MM.1S (cell line): ENCODE results near the gene NUDT22.

Experiments used
- DNase-seq: peaks from one replicate; pipeline ENCODE4 v3.0.0-alpha.2; 2015
- H2AFZ ChIP-seq: fragments of 300-600 bp; sonication (generic); 2 replicates; pipeline ENCODE4 v1.6.0; 2016; ENCODE audit warnings: antibody characterized with exemption, low read length
- H3F3A ChIP-seq: fragments of 300-600 bp; sonication (generic); 2 replicates; pipeline ENCODE4 v1.6.1; 2016; ENCODE audit warnings: mild to moderate bottlenecking, antibody characterized with exemption, low read length, moderate library complexity, mixed read lengths; ENCODE audit not compliant: insufficient read depth
- H3K27ac ChIP-seq: fragments of 300-600 bp; sonication (generic); 2 replicates; pipeline ENCODE4 v1.5.1; 2016; ENCODE audit warnings: mild to moderate bottlenecking, low read length
- H3K27me3 ChIP-seq: fragments of 300-600 bp; sonication (generic); replicated peaks from 2 replicates; pipeline ENCODE4 v1.6.0; 2016; ENCODE audit warnings: low read length; ENCODE audit not compliant: insufficient read depth
- H3K36me3 ChIP-seq: fragments of 300-600 bp; sonication (generic); replicated peaks from 2 replicates; pipeline ENCODE4 v1.6.1; 2016; ENCODE audit warnings: mild to moderate bottlenecking, low read length, mixed read lengths; ENCODE audit not compliant: insufficient read depth
- H3K4me1 ChIP-seq: fragments of 300-600 bp; sonication (generic); 2 replicates; pipeline ENCODE4 v1.6.1; 2016; ENCODE audit warnings: low read length, mixed read lengths
- H3K4me2 ChIP-seq: fragments of 300-600 bp; sonication (generic); 2 replicates; pipeline ENCODE4 v1.6.0; 2016; ENCODE audit warnings: low read depth, low read length
- H3K4me3 ChIP-seq: fragments of 300-600 bp; sonication (generic); 2 replicates; pipeline ENCODE4 v1.5.1; 2016; ENCODE audit warnings: low read length, mixed read lengths
- H3K79me2 ChIP-seq: fragments of 300-600 bp; sonication (generic); 2 replicates; pipeline ENCODE4 v1.6.1; 2016; ENCODE audit warnings: mixed run types, low read length, mixed read lengths
- H3K9ac ChIP-seq: fragments of 300-600 bp; sonication (generic); 2 replicates; pipeline ENCODE4 v1.6.1; 2016; ENCODE audit warnings: low read length, mixed read lengths
- H3K9me2 ChIP-seq: fragments of 300-600 bp; sonication (generic); replicated peaks from 2 replicates; pipeline ENCODE4 v1.6.1; 2016; ENCODE audit warnings: mild to moderate bottlenecking, low read length, mixed read lengths; ENCODE audit not compliant: insufficient read depth
- H3K9me3 ChIP-seq: fragments of 300-600 bp; sonication (generic); replicated peaks from 2 replicates; pipeline ENCODE4 v1.6.1; 2016; ENCODE audit warnings: mild to moderate bottlenecking, low read length, mixed read lengths; ENCODE audit not compliant: insufficient read depth
- H4K20me1 ChIP-seq: fragments of 300-600 bp; sonication (generic); 2 replicates; pipeline ENCODE4 v1.6.1; 2016; ENCODE audit warnings: mild to moderate bottlenecking, low read length, moderate library complexity, mixed read lengths; ENCODE audit not compliant: insufficient read depth
- EZH2 ChIP-seq: fragments of 300-600 bp; sonication (generic); optimal IDR thresholded peaks from 2 replicates; pipeline ENCODE3; 2017; ENCODE audit warnings: low read depth, mild to moderate bottlenecking, antibody characterized with exemption, low read length, mixed read lengths
- EZH2phosphoT487 ChIP-seq: fragments of 300-600 bp; sonication (generic); IDR thresholded peaks from 2 replicates; pipeline ENCODE4 v1.6.1; 2018; ENCODE audit warnings: antibody characterized with exemption, low read length
- TF ChIP-seq, protein P1 (sequence below): fragments of 300-600 bp; sonication (generic); IDR thresholded peaks from 2 replicates; pipeline ENCODE4 v1.5.1; 2016; ENCODE audit warnings: antibody characterized with exemption, low read length, mixed read lengths

The NUDT22 gene

GRCh38 chr11:64251016-64251752, 25.1 kb downstream of the NUDT22 start, which contains the start of gene PLCB3:
PLCB3 (plus strand) TSS chr11:64251530; CDS start chr11:64251650, 120 bp downstream.
- Histone ChIP-seq H2AFZ (peak within 1 kb of the TSS; percentile 84), H3K4me1 (no peaks in the 10 kb centered on the region; the same call in 1 of the 2 replicates), H3K4me3 (peak within 1 kb of the TSS; percentile 83), H4K20me1 (no peaks in the 10 kb centered on the region), H3K27me3 (peaks cover 5% of the 10 kb centered on the region; the same call in 1 of the 2 replicates), H3K4me2 (peak within 1 kb of the TSS; percentile 100), H3F3A (0 out of 2 replicates have a peak, but pooled peaks cover 4% of the 10 kb centered on the region), H3K36me3 (no peaks in the 10 kb centered on the region), H3K9me3 (no peaks in the 10 kb centered on the region), H3K9ac (peak within 1 kb of the TSS; percentile 69), H3K79me2 (peaks cover 13% of the 10 kb centered on the region), H3K27ac (no peak within 1 kb of the TSS), H3K9me2 (no peaks in the 10 kb centered on the region)
- peak; percentile 56 for DNase-seq
- TF ChIP-seq EZH2, result no peak
- TF ChIP-seq, protein P1, sequence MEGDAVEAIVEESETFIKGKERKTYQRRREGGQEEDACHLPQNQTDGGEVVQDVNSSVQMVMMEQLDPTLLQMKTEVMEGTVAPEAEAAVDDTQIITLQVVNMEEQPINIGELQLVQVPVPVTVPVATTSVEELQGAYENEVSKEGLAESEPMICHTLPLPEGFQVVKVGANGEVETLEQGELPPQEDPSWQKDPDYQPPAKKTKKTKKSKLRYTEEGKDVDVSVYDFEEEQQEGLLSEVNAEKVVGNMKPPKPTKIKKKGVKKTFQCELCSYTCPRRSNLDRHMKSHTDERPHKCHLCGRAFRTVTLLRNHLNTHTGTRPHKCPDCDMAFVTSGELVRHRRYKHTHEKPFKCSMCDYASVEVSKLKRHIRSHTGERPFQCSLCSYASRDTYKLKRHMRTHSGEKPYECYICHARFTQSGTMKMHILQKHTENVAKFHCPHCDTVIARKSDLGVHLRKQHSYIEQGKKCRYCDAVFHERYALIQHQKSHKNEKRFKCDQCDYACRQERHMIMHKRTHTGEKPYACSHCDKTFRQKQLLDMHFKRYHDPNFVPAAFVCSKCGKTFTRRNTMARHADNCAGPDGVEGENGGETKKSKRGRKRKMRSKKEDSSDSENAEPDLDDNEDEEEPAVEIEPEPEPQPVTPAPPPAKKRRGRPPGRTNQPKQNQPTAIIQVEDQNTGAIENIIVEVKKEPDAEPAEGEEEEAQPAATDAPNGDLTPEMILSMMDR, result peak; percentile 49

GRCh38 chr11:64251753-64252002, 25.6 kb downstream of the NUDT22 start:
- Histone ChIP-seq H3K27me3 (peaks cover 5% of the 10 kb centered on the region; the same call in 1 of the 2 replicates), H3K9me3 (no peaks in the 10 kb centered on the region), H3F3A (0 out of 2 replicates have a peak, but pooled peaks cover 4% of the 10 kb centered on the region), H3K9ac (peak overlapping the region; percentile 69), H4K20me1 (no peaks in the 10 kb centered on the region), H3K4me2 (peak overlapping the region; percentile 100), H3K4me3 (peak overlapping the region; percentile 83), H3K79me2 (peaks cover 12% of the 10 kb centered on the region), H2AFZ (peak overlapping the region; percentile 84), H3K4me1 (no peaks in the 10 kb centered on the region; the same call in 1 of the 2 replicates), H3K27ac (no peak overlapping the region), H3K36me3 (no peaks in the 10 kb centered on the region), H3K9me2 (no peaks in the 10 kb centered on the region)
- TF ChIP-seq EZH2phosphoT487 (no peak), EZH2 (no peak)
- TF ChIP-seq, protein P1, result no peak
- DNase-seq, result no peak

- peak overlapping the region; percentile 83 for H3K4me3 ChIP-seq
- H3K36me3 ChIP-seq, result no peaks in the 10 kb centered on the region
- H3K27me3 ChIP-seq, result peaks cover 5% of the 10 kb centered on the region; the same call in 1 of the 2 replicates
- no peaks in the 10 kb centered on the region for H3F3A ChIP-seq
- no peaks in the 10 kb centered on the region for H3K9me3 ChIP-seq
- H3K4me1 ChIP-seq, result no peaks in the 10 kb centered on the region; the same call in 1 of the 2 replicates
- H3K9ac ChIP-seq, result peak overlapping the region; percentile 69; the same call in 1 of the 2 replicates
- no peak for DNase-seq
- peak overlapping the region; percentile 84 for H2AFZ ChIP-seq
- H3K27ac ChIP-seq, result no peak overlapping the region
- H4K20me1 ChIP-seq, result no peaks in the 10 kb centered on the region
- H3K79me2 ChIP-seq, result peaks cover 9% of the 10 kb centered on the region
- no peaks in the 10 kb centered on the region for H3K9me2 ChIP-seq
- peak overlapping the region; percentile 100 for H3K4me2 ChIP-seq
- TF ChIP-seq EZH2, result no peak
- TF ChIP-seq, protein P1, result peak; percentile 55
These were observed 26.2 kb downstream of the NUDT22 start for GRCh38 chr11:64252003-64252872.
